GM12878 (cell line): Measurements from ENCODE around the gene SAP130. TPM values are rescaled to one million over a fixed set of nuclear protein-coding genes. Genes with fewer than 3 reads are reported as not detected.

ENCODE experiments used
- ATAC-seq: fragments of 200-7000 bp; cut with Tn5 transposase; 3 replicates; pipeline ENCODE4 v1.9.1; 2020; ENCODE audit warnings: mild to moderate bottlenecking, moderate library complexity
- BruUV-seq: library from RNA; stranded (reverse); fragments of 400-500 nt; replicated peaks from 2 replicates; lab custom pipeline; 2021; lab: Mats Ljungman, UMichigan
- CTCF ChIA-PET: fragments of 300-600 bp; sonication (Branson Sonifier 250); formaldehyde crosslinking; extraction: SDS; loops from one replicate; lab custom pipeline; 2021; ENCODE audit warnings: inconsistent platforms; lab: Yijun Ruan, JAX
- POLR2A ChIA-PET: fragments of 350-600 bp; formaldehyde crosslinking; extraction: SDS; loops from one replicate; lab custom pipeline; 2021; ENCODE audit warnings: inconsistent platforms; lab: Charles Lee
- RAD21 ChIA-PET: fragments of 300-600 bp; sonication (Branson Sonifier 250); formaldehyde crosslinking; loops from one replicate; lab custom pipeline; 2023; ENCODE audit warnings: antibody characterized with exemption; ENCODE audit not compliant: unreplicated experiment; lab: Charles Lee
- SMC1A ChIA-PET: fragments of 300-600 bp; sonication (Branson Sonifier 250); formaldehyde crosslinking; loops from one replicate; lab custom pipeline; 2023; ENCODE audit not compliant: unreplicated experiment, uncharacterized antibody; lab: Charles Lee
- DNase-seq: peaks from one replicate; pipeline ENCODE4 v3.0.0-alpha.2; 2011; ENCODE audit warnings: low read depth, low spot score
- FAIRE-seq: peaks from 3 replicates; lab custom pipeline; 2011; peaks lifted over from hg19 to GRCh38; lab: Jason Lieb, UNC
- H2AFZ ChIP-seq: 2 replicates; pipeline ENCODE4 v1.6.0; 2011; ENCODE audit warnings: low read depth, low read length, control low read depth; ENCODE audit not compliant: control insufficient read depth
- H3K27ac ChIP-seq: 2 replicates; pipeline ENCODE4 v1.5.1; 2011; ENCODE audit warnings: control low read depth; ENCODE audit not compliant: control insufficient read depth, insufficient read depth
- H3K27me3 ChIP-seq, 2 experiments: replicated peaks in 1 of 2; 2 replicates each; pipeline versions ENCODE4 v1.6.0 to v1.6.1; 2011; ENCODE audit warnings: low read length in 1 of 2; ENCODE audit not compliant: control insufficient read depth in 2 of 2, insufficient read depth in 2 of 2
- H3K36me3 ChIP-seq, 2 experiments: 2 replicates each; pipeline ENCODE4 v1.5.1; 2011; ENCODE audit warnings: low read length in 1 of 2; ENCODE audit not compliant: control insufficient read depth in 2 of 2, insufficient read depth in 2 of 2
- H3K4me1 ChIP-seq: 2 replicates; pipeline ENCODE4 v1.6.1; 2011; ENCODE audit warnings: mild to moderate bottlenecking, low read length, moderate library complexity, mixed read lengths; ENCODE audit not compliant: control insufficient read depth, insufficient read depth
- H3K4me2 ChIP-seq: 2 replicates; pipeline ENCODE4 v1.6.0; 2011; ENCODE audit warnings: control low read depth; ENCODE audit not compliant: control insufficient read depth, insufficient read depth
- H3K4me3 ChIP-seq: fragments of 200-600 bp; sonication (generic); 2 replicates; pipeline ENCODE4 v1.5.1; 2016
- H3K79me2 ChIP-seq: 2 replicates; pipeline ENCODE4 v1.6.0; 2011; ENCODE audit warnings: low read length; ENCODE audit not compliant: control insufficient read depth, insufficient read depth
- H3K9ac ChIP-seq: 2 replicates; pipeline ENCODE4 v1.8.0; 2011; ENCODE audit warnings: low read length, control low read depth, mixed read lengths; ENCODE audit not compliant: control insufficient read depth, insufficient read depth
- H3K9me3 ChIP-seq: replicated peaks from 3 replicates; pipeline ENCODE4 v1.5.1; 2011; ENCODE audit warnings: mild to moderate bottlenecking, low read length; ENCODE audit not compliant: control insufficient read depth, insufficient read depth
- H4K20me1 ChIP-seq: 2 replicates; pipeline ENCODE4 v1.6.0; 2011; ENCODE audit not compliant: control insufficient read depth, insufficient read depth
- CBX3 ChIP-seq: fragments of 200-600 bp; sonication (generic); IDR thresholded peaks from 2 replicates; pipeline ENCODE4 v1.6.1; 2016; ENCODE audit warnings: low read depth, borderline replicate concordance
- CBX5 ChIP-seq: sonication (generic); IDR thresholded peaks from 2 replicates; pipeline ENCODE4 v1.6.1; 2016; ENCODE audit warnings: low read depth, moderate library complexity, mild to moderate bottlenecking, inconsistent platforms
- CEBPB ChIP-seq, 2 experiments: fragments of 150-350 bp in 1 of 2; IDR thresholded peaks; 2 replicates each; pipeline ENCODE4 v1.6.1; 2012 to 2014; ENCODE audit warnings: low read depth in 2 of 2, low read length in 2 of 2, borderline replicate concordance in 1 of 2, inconsistent platforms in 1 of 2
- CHD4 ChIP-seq: fragments of 200-600 bp; sonication (generic); IDR thresholded peaks from 2 replicates; pipeline ENCODE4 v1.6.1; 2016; ENCODE audit warnings: mild to moderate bottlenecking
- DPF2 ChIP-seq: fragments of 450-650 bp; IDR thresholded peaks from 2 replicates; pipeline ENCODE4 v1.6.1; 2017; ENCODE audit warnings: mild to moderate bottlenecking
- EZH2 ChIP-seq: IDR thresholded peaks from 2 replicates; pipeline ENCODE4 v1.6.1; 2012; ENCODE audit warnings: low read depth, mild to moderate bottlenecking, control low read depth, inconsistent platforms, low read length, borderline replicate concordance; ENCODE audit not compliant: control insufficient read depth
- FOS ChIP-seq: IDR thresholded peaks from 3 replicates; pipeline ENCODE4 v1.6.1; 2011; ENCODE audit warnings: borderline replicate concordance; ENCODE audit not compliant: insufficient read length; ENCODE audit errors: extremely low read depth
- GATAD2B ChIP-seq: fragments of 450-650 bp; conservative IDR thresholded peaks from 2 replicates; pipeline ENCODE4 v1.6.1; 2017; ENCODE audit warnings: low read depth, mild to moderate bottlenecking, moderate library complexity
- IKZF2 ChIP-seq, 2 experiments: fragments of 450-650 bp; IDR thresholded peaks; 2 replicates each; pipeline ENCODE4 v1.6.1; 2017; ENCODE audit warnings: mild to moderate bottlenecking in 2 of 2, moderate library complexity in 2 of 2
- IRF3 ChIP-seq: fragments of 450-650 bp; IDR thresholded peaks from 2 replicates; pipeline ENCODE4 v1.6.1; 2014; ENCODE audit warnings: mild to moderate bottlenecking
- JUND ChIP-seq: IDR thresholded peaks from 2 replicates; pipeline ENCODE4 v1.6.1; 2012; ENCODE audit warnings: low read depth, mild to moderate bottlenecking, low read length, improper control_type of control experiment, moderate library complexity
- MLLT1 ChIP-seq: fragments of 450-650 bp; IDR thresholded peaks from 2 replicates; pipeline ENCODE4 v1.6.1; 2016; ENCODE audit warnings: mild to moderate bottlenecking
- POU2F2 ChIP-seq: IDR thresholded peaks from 3 replicates; pipeline ENCODE4 v1.6.1; 2011; ENCODE audit warnings: low read depth, mild to moderate bottlenecking, low read length, borderline replicate concordance
- RELB ChIP-seq: fragments of 450-650 bp; IDR thresholded peaks from 2 replicates; pipeline ENCODE4 v1.6.1; 2017; ENCODE audit warnings: low read depth, mild to moderate bottlenecking, moderate library complexity
- SIN3A ChIP-seq: IDR thresholded peaks from 2 replicates; pipeline ENCODE4 v1.6.1; 2012; ENCODE audit warnings: low read depth, low read length, improper control_type of control experiment
- USF1 ChIP-seq: IDR thresholded peaks from 2 replicates; pipeline ENCODE4 v1.6.1; 2011; ENCODE audit warnings: borderline replicate concordance, low read depth, mild to moderate bottlenecking, moderate library complexity, mixed read lengths, low read length; ENCODE audit not compliant: insufficient read depth; ENCODE audit errors: extremely low read length
- WGBS: methylation state at CpG from one replicate; pipeline ENCODE4 v1.1.6; 2016; ENCODE audit warnings: low lambda C conversion rate; ENCODE audit not compliant: insufficient replicate concordance, insufficient coverage; ENCODE audit errors: missing lambda C conversion rate; 5-methylcytosine and 5-hydroxymethylcytosine counted together
- in situ Hi-C: fragments of 300-500 bp; cut with MboI; formaldehyde crosslinking; loops from 9 replicates; pipeline ENCODE4 v1.14.3; 2018; ENCODE audit warnings: mixed read lengths
- intact Hi-C: fragments of 100-400 bp; cut with micrococcal nuclease; formaldehyde crosslinking; loops from one replicate; pipeline ENCODE4 v1.14.2; 2022; ENCODE audit not compliant: unreplicated experiment
- polyA plus RNA-seq, 11 experiments: library from polyadenylated mRNA; depleted of rRNA in 4 of 11; unstranded in 6 of 11; stranded (reverse) in 5 of 11; fragments of >200 nt; fragmentation: Nextera tagmentation in 4 of 11; fragmentation: Illumina TruSeq in 1 of 11; extraction: Ambion mirVana in 4 of 11; extraction: Trizol in 1 of 11; gene quantifications; 1 replicate in 1 of 11; 2 replicates in 10 of 11; pipeline versions ENCODE4 v1.2.1 to v1.2.3, GENCODE V29; 2011 to 2016; ENCODE audit warnings: inconsistent platforms in 2 of 11, missing spikeins in 2 of 11, low read depth in 1 of 11
- total RNA-seq, 4 experiments: library from RNA; depleted of rRNA in 3 of 4; stranded (reverse); fragments of >200 nt in 3 of 4; fragmentation: Illumina TruSeq in 1 of 4; extraction: Trizol in 1 of 4; gene quantifications; 2 replicates each; pipeline versions ENCODE4 v1.2.1 to v1.2.3, GENCODE V29; 2013 to 2021

SAP130 gene
- total and polyA plus RNA-seq, 10 of the 15 experiments (the other 5 are each of a cell fraction or from before 2014, with no cell fraction given): 5.0 to 26.2 (median 9.9) TPM

GRCh38 chr2:127929449-127929848 is 98.4 kb downstream of the SAP130 start (continued):
- TF ChIP-seq FOS: no peak
- TF ChIP-seq SIN3A: no peak
- TF ChIP-seq CBX3: no peak
- no peak for TF ChIP-seq IKZF2 (IDR thresholded peaks at IDR 0.05)
- no peak for TF ChIP-seq USF1
- TF ChIP-seq CEBPB (IDR thresholded peaks at IDR 0.05; ENCODE audit: borderline replicate concordance in 1 of 2, low read depth in 2 of 2, low read length in 2 of 2): no peak
- no peak for TF ChIP-seq POU2F2

GRCh38 chr2:127927384-127927783 is 100.5 kb downstream of the SAP130 start:
- DNase-seq (no peak), ATAC-seq (no peak), FAIRE-seq (no peak)
- WGBS: 94% methylated on average over 3 of the region's 3 CpGs
- no TSS peak for BruUV-seq
- H3K4me1 ChIP-seq: no peaks in the 10 kb centered on the region
- in situ Hi-C loops: no loop called here
- intact Hi-C loops: no loop called here
- 0 out of 4 replicates have a peak, but pooled peaks cover 0 to 2% of the 10 kb centered on the region in 2 experiments for H3K27me3 ChIP-seq
- ChIA-PET POLR2A (no interaction called here), CTCF (no interaction called here), RAD21 (no interaction called here), SMC1A (interaction anchor here (1.0 kb wide), 2 partner anchors 9 to 124 kb away, joined by 3 read pairs; no protein-coding TSS in a partner anchor)
- no peaks in the 10 kb centered on the region for H4K20me1 ChIP-seq
- H3K36me3 ChIP-seq: no peaks in the 10 kb centered on the region
- H3K27ac ChIP-seq: no peak overlapping the region
- no peaks in the 10 kb centered on the region for H3K9me3 ChIP-seq
- H3K79me2 ChIP-seq: no peaks in the 10 kb centered on the region
- no peak overlapping the region for H3K4me3 ChIP-seq
- H3K9ac ChIP-seq: no peak overlapping the region
- no peak overlapping the region for H3K4me2 ChIP-seq
- H2AFZ ChIP-seq: no peak overlapping the region
- no peak for TF ChIP-seq DPF2
- no peak for TF ChIP-seq IRF3
- TF ChIP-seq CBX5: no peak
- no peak for TF ChIP-seq MLLT1
- no peak for TF ChIP-seq CHD4
- no peak for TF ChIP-seq GATAD2B
- TF ChIP-seq JUND: no peak
- no peak for TF ChIP-seq RELB
- no peak for TF ChIP-seq EZH2
